Astrocyte of the hippocampus (primary cell): Measurements from ENCODE around the gene APBA2.
"Not testable (repeated sequence)": the region's sequence is repeated elsewhere in the genome, so short reads cannot be mapped to it uniquely, and the experiment has no call there.

Experiments used
- DNase-seq: peaks from one replicate; pipeline ENCODE4 v3.0.0; 2011; ENCODE audit warnings: low read depth, low spot score

Gene APBA2

DNA sequence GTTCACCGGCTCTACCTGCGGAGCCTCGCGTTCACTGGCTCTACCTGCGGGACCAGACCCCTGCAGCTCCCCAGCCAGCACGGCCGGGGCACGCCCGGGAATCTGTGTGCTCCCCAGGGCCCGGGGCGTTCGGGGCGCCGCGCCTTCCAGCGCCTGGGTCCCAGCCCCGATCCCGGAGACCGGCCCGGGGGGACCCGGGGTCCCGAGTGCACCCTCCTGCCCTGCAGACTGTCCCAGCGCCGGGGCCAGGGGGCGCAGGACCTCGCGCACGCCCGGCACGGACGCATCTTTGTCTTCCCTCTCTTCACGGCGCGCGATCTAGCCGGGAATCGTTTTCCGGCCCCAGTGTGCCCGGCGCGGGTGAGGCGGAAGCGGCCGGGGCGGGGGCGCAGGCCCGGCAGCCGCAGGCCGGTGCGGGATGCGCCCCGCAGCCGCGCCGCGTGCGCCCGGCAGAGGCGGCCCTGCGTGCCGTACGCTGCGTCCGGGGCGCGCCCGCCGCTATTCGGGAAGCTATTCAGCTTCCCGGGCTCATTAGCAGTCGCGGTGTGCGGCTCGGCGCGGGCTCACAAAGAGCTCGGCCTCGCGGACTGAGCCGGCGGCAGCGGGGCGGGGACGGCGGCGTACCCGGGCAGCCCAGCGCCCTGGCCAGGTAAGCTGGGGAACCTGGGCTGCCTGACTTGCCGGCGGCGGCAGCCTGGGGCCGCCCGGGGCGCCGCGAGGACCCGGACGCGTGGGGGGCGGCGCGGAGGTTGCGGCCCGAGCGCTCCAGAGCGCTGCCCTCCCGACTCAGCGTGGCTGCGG is at the start of gene APBA2:
APBA2 (plus strand) TSS at position 345 of the 801 bp plus-strand sequence. CDS start 167,911 bp downstream, outside the sequence.
- peak; percentile 82 for DNase-seq

DNA sequence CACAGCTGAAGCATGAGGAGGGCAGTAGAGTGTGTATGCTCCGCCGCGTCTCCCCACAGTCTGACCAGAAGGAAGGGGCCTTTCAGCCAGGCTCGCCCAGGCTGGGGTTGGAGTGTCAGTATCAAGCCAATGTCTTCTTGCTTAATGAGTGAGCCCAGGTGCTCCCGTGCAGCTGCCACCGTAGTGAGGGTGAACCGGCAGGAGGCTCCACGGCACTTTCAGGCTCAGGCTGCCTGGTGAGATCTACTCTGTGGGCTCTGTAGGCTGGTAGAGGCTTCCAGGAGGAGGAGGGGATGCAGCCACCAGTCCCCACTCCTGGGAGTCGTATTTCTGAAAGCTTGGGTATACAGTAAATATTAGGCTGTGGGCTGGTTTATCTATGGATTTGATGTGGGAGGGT is 45.5 kb upstream of the APBA2 start:
- not testable (repeated sequence) for DNase-seq

DNA sequence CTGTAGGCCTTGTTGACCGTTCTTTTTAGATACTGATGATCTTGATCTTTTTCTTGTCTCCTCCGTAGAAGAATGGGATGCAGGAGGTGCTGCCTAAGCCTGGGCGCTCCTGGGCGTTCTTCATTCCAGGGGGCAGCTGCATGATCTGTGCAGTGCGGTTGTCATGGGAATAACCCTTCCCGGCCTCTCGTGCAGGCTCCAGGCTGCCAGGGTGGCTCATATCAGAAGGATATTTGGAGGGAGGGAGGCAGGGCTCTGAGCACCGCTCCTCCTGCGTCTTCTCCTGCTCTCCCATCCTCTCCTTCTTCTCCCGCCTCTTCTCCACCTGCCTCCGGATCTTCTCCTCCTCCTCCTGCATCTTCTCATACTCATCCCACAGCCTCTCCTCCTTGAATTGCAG is 43.6 kb upstream of the APBA2 start:
- DNase-seq = not testable (repeated sequence)

GRCh38 chr15:28843520-28843919 is 42.3 kb upstream of the APBA2 start:
- DNase-seq = not testable (repeated sequence)

- not testable (repeated sequence) for DNase-seq
Measured at GRCh38 chr15:28844147-28844546, 41.6 kb upstream of the APBA2 start.

- not testable (repeated sequence) for DNase-seq
Measured at GRCh38 chr15:28847247-28847646, 38.5 kb upstream of the APBA2 start.

- DNase-seq = not testable (repeated sequence)
Measured at GRCh38 chr15:28847959-28848358, 37.8 kb upstream of the APBA2 start.

GRCh38 chr15:28848521-28848920 is 37.3 kb upstream of the APBA2 start, which contains the start of gene GOLGA6L7:
Gene GOLGA6L7 (minus strand): TSS chr15:28848644. CDS start chr15:28848549, 95 bp downstream.
- not testable (repeated sequence) for DNase-seq

- DNase-seq = not testable (repeated sequence)
Measured at GRCh38 chr15:28849271-28849670, 36.5 kb upstream of the APBA2 start.

DNA sequence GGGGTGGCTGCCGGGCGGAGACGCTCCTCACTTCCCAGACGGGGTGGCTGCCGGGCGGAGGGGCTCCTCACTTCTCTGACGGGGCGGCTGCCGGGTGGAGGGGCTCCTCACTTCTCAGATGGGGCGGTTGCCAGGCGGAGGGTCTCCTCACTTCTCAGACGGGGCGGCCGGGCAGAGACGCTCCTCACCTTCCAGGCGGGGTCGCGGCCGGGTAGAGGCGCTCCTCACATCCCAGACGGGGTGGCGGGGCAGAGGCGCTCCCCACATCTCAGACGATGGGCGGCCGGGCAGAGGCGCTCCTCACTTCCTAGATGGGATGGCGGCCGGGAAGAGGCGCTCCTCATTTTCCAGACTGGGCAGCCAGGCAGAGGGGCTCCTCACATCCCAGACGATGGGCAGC is 36.0 kb upstream of the APBA2 start:
- DNase-seq = not testable (repeated sequence)

GRCh38 chr15:28853654-28854053 is 32.1 kb upstream of the APBA2 start:
- not testable (repeated sequence) for DNase-seq

- not testable (repeated sequence) for DNase-seq
Measured at GRCh38 chr15:28854578-28854977, 31.2 kb upstream of the APBA2 start.

GRCh38 chr15:28861031-28861534 is 24.7 kb upstream of the APBA2 start:
- no peak for DNase-seq

GRCh38 chr15:28861589-28862293 is 24.0 kb upstream of the APBA2 start:
- DNase-seq = not testable (repeated sequence)

- no peak for DNase-seq
Measured at GRCh38 chr15:28868744-28869345, 16.9 kb upstream of the APBA2 start.

GRCh38 chr15:28871168-28871567 is 14.6 kb upstream of the APBA2 start:
- no peak for DNase-seq

DNA sequence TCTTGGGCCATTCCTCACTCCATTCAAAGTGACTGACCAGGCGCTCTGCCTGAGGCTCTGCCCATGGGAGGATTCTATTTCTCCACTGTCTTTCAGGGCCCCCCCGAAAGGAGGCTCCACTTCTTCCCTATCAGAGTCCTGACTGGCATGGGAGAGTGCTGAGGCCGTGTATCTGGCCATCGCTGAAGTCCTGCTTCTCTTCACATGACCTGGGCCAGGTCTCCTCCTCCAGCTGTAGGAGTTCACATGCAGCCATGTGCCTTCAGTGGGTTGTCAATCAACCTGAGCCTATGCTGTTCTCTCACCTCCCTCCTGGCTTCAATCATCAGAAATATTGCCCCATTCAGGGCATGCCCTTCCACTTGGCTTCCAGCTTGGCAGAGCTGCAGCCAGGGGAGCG is 12.8 kb upstream of the APBA2 start:
- no peak for DNase-seq

GRCh38 chr15:28873585-28874190 is 12.1 kb upstream of the APBA2 start:
- no peak for DNase-seq

DNA sequence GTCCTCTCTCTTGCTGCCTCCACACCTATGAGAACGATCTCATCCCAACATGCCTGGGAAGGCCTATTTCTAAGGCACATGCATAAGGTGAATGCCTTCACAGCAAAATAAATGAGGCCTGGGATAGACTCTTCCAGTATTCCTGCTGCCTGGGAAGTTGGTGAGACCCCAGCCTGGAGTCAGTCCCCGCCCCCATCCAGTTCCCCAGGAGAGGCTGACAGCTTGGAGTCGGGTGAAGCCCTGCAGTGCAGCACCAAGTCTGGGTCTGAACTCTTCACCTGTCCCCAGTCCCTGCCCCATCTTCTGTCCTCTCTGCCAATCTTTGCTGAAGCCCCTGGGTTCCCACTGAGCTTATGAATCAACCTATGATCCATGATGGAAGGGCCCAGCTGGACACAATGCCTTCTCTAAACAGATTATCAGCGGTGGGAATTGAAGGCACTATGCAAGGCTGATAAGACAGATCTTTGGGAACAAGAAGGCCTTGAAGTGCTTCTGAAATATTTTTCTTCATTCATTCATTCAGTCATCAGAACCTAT is 10.2 kb upstream of the APBA2 start:
- DNase-seq = no peak

DNA sequence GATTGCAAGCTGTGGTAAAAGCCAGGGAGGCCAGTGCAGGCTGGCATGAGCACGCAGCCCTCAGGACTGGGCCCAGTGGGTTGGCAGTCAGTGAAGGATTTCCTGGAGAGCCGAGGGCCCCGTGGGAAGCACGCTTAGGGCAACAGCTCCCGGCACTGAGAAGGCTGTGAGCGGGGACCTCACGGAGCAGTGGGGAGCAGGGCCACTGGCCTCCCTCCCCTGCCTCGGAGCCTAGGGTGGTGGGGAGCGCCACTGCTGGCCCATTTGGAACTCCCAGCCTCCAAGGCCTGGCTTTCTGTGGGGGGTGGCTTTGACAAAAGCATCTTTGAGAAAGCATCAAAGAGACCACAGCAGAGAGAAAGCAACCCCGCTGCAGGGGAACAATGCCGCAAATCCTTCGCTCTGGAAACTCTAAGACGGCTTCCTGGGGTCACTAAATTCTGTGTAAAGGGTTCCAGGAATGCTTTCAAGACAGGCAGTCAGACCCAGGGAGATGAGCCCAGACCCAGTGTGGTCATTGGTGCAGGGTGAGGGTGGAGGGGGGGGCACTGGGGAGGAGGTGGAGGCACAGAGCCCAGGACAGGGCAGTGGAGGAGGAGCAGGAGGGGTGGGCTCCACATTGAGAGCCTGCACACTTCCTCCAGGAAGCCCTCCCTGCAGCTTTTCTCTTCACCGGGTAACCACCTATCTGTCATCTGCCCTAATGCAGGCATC is 9.5 kb upstream of the APBA2 start:
- no peak for DNase-seq

GRCh38 chr15:28876845-28877185 is 9.0 kb upstream of the APBA2 start:
- DNase-seq = no peak
